A549 treated with dexamethasone at 1 μM for 4 hours (cell line): ENCODE measurements around the gene POLR2B. TPM values are rescaled to one million over a fixed set of nuclear protein-coding genes. Genes with fewer than 3 reads are reported as not detected.

Experiments
- total RNA-seq: library from RNA; stranded (reverse); fragments of 200-300 nt; extraction: Qiagen RNA extraction; gene quantifications from 5 replicates; pipeline ENCODE4 v1.2.3, GENCODE V29; 2022

POLR2B gene
- 66.0 to 75.2 TPM (median 68.3 TPM) in 5 replicates for total RNA-seq

GRCh38 chr4:56978750-56979303 lies at the start of gene POLR2B:
TSS of gene POLR2B (plus strand) at chr4:56978896. CDS start at chr4:56978986, 90 bp downstream.

GRCh38 chr4:56977321-56978012 lies 1.2 kb upstream of the POLR2B start, which contains the start of gene NOA1:
TSS of gene NOA1 (minus strand) at chr4:56977606. CDS start at chr4:56977585, 21 bp downstream.

Other genes with a start within 250 kb of the POLR2B start
- gene SPINK2, start 157.2 kb upstream of the POLR2B start, total RNA-seq = 0.32 TPM in 1 of 5 replicates, not detected in the others
- gene REST, start 71.0 kb upstream of the POLR2B start, total RNA-seq = 7.5 to 13.3 TPM (median 11.2 TPM) in 5 replicates
- 14.3 to 16.3 TPM (median 16.1 TPM) in 5 replicates for gene NOA1, start 1.3 kb upstream of the POLR2B start, total RNA-seq
- gene IGFBP7, start 131.5 kb downstream of the POLR2B start, total RNA-seq = 188 to 304 TPM (median 228 TPM) in 5 replicates